K562 (cell line): ENCODE data around the gene ZNF804A. TPM values are rescaled to one million over a fixed set of nuclear protein-coding genes. Genes with fewer than 3 reads are reported as not detected.

Experiments
- ATAC-seq: fragments of 200-7000 bp; cut with Tn5 transposase; 3 replicates; pipeline ENCODE4 v1.9.1; 2020; ENCODE audit warnings: moderate library complexity
- BruUV-seq: library from RNA; stranded (reverse); fragments of 400-500 nt; replicated peaks from 2 replicates; lab custom pipeline; 2021; lab: Mats Ljungman, UMichigan
- CTCF ChIA-PET: fragments of 300-600 bp; formaldehyde crosslinking; extraction: SDS; loops from one replicate; lab custom pipeline; 2021; ENCODE audit warnings: low intra/inter-chr PET ratio; lab: Yijun Ruan, JAX
- POLR2A ChIA-PET: fragments of 300-600, 350-650 bp; sonication (Branson Sonifier 250); formaldehyde crosslinking; extraction: SDS; loops from one replicate; lab custom pipeline; 2021; ENCODE audit warnings: antibody characterized with exemption, inconsistent platforms; lab: Yijun Ruan, JAX
- DNase-seq, 4 experiments: peaks; one replicate each; pipeline versions ENCODE4 v3.0.0 to v3.0.0-alpha.2; 2011 to 2018; ENCODE audit warnings: low spot score in 3 of 4, mixed read lengths in 3 of 4; ENCODE audit errors: extremely low read depth in 1 of 4
- FAIRE-seq: peaks from 2 replicates; lab custom pipeline; 2011; peaks lifted over from hg19 to GRCh38; lab: Jason Lieb, UNC
- H2AFZ ChIP-seq: 2 replicates; pipeline ENCODE4 v1.6.0; 2011; ENCODE audit warnings: low read depth, low read length, control low read depth, inconsistent platforms
- H3K27ac ChIP-seq: fragments of 200-600 bp; 3 replicates; pipeline ENCODE4 v1.8.0; 2011; ENCODE audit warnings: low read depth, mild to moderate bottlenecking, control low read depth, inconsistent platforms, low read length, moderate library complexity, mixed read lengths; ENCODE audit errors: extremely low read depth
- H3K27me3 ChIP-seq, 2 experiments: fragments of 300-600 bp in 1 of 2; 2 replicates in 1 of 2; 3 replicates in 1 of 2; pipeline versions ENCODE4 v1.6.0 to v1.8.0; 2011; ENCODE audit warnings: inconsistent platforms in 2 of 2, low read length in 2 of 2, mild to moderate bottlenecking in 1 of 2, mixed read lengths in 1 of 2, moderate library complexity in 1 of 2; ENCODE audit not compliant: control insufficient read depth in 2 of 2, insufficient read depth in 2 of 2
- H3K36me3 ChIP-seq: fragments of 300-600 bp; 3 replicates; pipeline ENCODE4 v1.8.0; 2011; ENCODE audit warnings: mild to moderate bottlenecking, low read length, inconsistent platforms; ENCODE audit not compliant: control insufficient read depth, insufficient read depth
- H3K4me1 ChIP-seq, 2 experiments: fragments of 200-600 bp in 1 of 2; replicated peaks in 1 of 2; 2 replicates in 1 of 2; 3 replicates in 1 of 2; pipeline versions ENCODE4 v1.5.1 to v1.8.0; 2011; ENCODE audit warnings: inconsistent platforms in 2 of 2, low read length in 2 of 2, mild to moderate bottlenecking in 1 of 2, mixed read lengths in 1 of 2, moderate library complexity in 1 of 2; ENCODE audit not compliant: control insufficient read depth in 2 of 2, insufficient read depth in 2 of 2
- H3K4me2 ChIP-seq: 2 replicates; pipeline ENCODE4 v1.6.1; 2011; ENCODE audit warnings: low read length, control low read depth, inconsistent platforms, mixed read lengths; ENCODE audit not compliant: insufficient read depth
- H3K4me3 ChIP-seq: fragments of 200-600 bp; sonication (generic), shearing (Covaris generic); 2 replicates; pipeline ENCODE4 v1.5.1; 2016; ENCODE audit warnings: control low read depth, inconsistent platforms
- H3K79me2 ChIP-seq: fragments of 200-600 bp; 3 replicates; pipeline ENCODE4 v1.8.0; 2011; ENCODE audit warnings: low read length, inconsistent platforms; ENCODE audit not compliant: control insufficient read depth, insufficient read depth
- H3K9ac ChIP-seq, 2 experiments: 2 replicates each; pipeline versions ENCODE4 v1.6.0 to v1.6.1; 2011; ENCODE audit warnings: low read depth in 2 of 2, low read length in 2 of 2, control low read depth in 1 of 2, inconsistent platforms in 1 of 2, mild to moderate bottlenecking in 1 of 2, mixed read lengths in 1 of 2; ENCODE audit not compliant: insufficient read depth in 1 of 2
- H3K9me1 ChIP-seq: one replicate; pipeline ENCODE4 v1.6.0; 2011; ENCODE audit warnings: inconsistent platforms, mild to moderate bottlenecking, low read length, moderate library complexity; ENCODE audit not compliant: control insufficient read depth, insufficient read depth
- H3K9me3 ChIP-seq: replicated peaks from 2 replicates; pipeline ENCODE4 v1.5.1; 2011; ENCODE audit warnings: low read depth, low read length, inconsistent platforms; ENCODE audit not compliant: control insufficient read depth, insufficient read depth
- H4K20me1 ChIP-seq: replicated peaks from 2 replicates; pipeline ENCODE4 v1.6.1; 2011; ENCODE audit warnings: low read length, inconsistent platforms, mixed read lengths; ENCODE audit not compliant: control insufficient read depth, insufficient read depth
- GATA2 ChIP-seq: sonication (generic); formaldehyde crosslinking; IDR thresholded peaks from 2 replicates; pipeline ENCODE4 v1.4.0; 2020; ENCODE audit warnings: mild to moderate bottlenecking, missing genetic modification reagents
- GATAD2A ChIP-seq: fragments of 450-650 bp; IDR thresholded peaks from 2 replicates; pipeline ENCODE4 v1.6.1; 2017
- GTF2E2 ChIP-seq: fragments of 200-800 bp; sonication (Bioruptor generic); IDR thresholded peaks from 2 replicates; pipeline ENCODE4 v1.6.1; 2016; ENCODE audit warnings: missing genetic modification characterization, missing compliant biosample characterization
- MEIS2 ChIP-seq: fragments of 450-650 bp; IDR thresholded peaks from 2 replicates; pipeline ENCODE4 v1.6.1; 2014; ENCODE audit warnings: mild to moderate bottlenecking; ENCODE audit not compliant: partially characterized antibody
- RBM34 ChIP-seq: fragments of 200-400 bp; formaldehyde crosslinking; IDR thresholded peaks from 2 replicates; pipeline ENCODE4 v1.6.1; 2018; ENCODE audit warnings: low read length, borderline replicate concordance; ENCODE audit not compliant: insufficient read depth
- WGBS: fragments of 100-300 bp; shearing (Covaris generic); methylation state at CpG from one replicate; pipeline ENCODE4 v1.1.6; 2016; ENCODE audit warnings: low coverage, mixed read lengths; ENCODE audit not compliant: insufficient coverage; ENCODE audit errors: missing lambda C conversion rate; 5-methylcytosine and 5-hydroxymethylcytosine counted together
- in situ Hi-C: fragments of 300-500 bp; cut with MboI; formaldehyde crosslinking; loops from 4 replicates; pipeline ENCODE4 v1.15.0; 2018; ENCODE audit warnings: inconsistent platforms, mixed read lengths
- intact Hi-C: fragments of 100-400 bp; cut with micrococcal nuclease; formaldehyde crosslinking; loops from 2 replicates; pipeline ENCODE4 v1.14.2; 2022
- polyA plus RNA-seq, 8 experiments: library from polyadenylated mRNA; depleted of rRNA in 4 of 8; stranded (reverse) in 5 of 8; unstranded in 3 of 8; fragments of >200 nt; fragmentation: Nextera tagmentation in 2 of 8; fragmentation: Illumina TruSeq in 1 of 8; extraction: Ambion mirVana in 2 of 8; extraction: Trizol in 1 of 8; gene quantifications; 2 replicates each; pipeline versions ENCODE4 v1.2.1 to v1.2.3, GENCODE V29; 2011 to 2014; ENCODE audit warnings: inconsistent platforms in 1 of 8, missing spikeins in 1 of 8
- total RNA-seq, 7 experiments: library from RNA; depleted of rRNA in 6 of 7; stranded (reverse); fragments of >200 nt in 6 of 7; fragmentation: Illumina TruSeq in 2 of 7; extraction: Trizol in 2 of 7; gene quantifications; 2 replicates each; pipeline versions ENCODE4 v1.2.1 to v1.2.3, GENCODE V29; 2011 to 2021; ENCODE audit warnings: low replicate concordance in 1 of 7

The ZNF804A gene
- total and polyA plus RNA-seq, 9 of the 15 experiments (the other 6 are each of a cell fraction or from before 2014, with no cell fraction given): 0.01 to 1.2 (median 0.73) TPM

DNA sequence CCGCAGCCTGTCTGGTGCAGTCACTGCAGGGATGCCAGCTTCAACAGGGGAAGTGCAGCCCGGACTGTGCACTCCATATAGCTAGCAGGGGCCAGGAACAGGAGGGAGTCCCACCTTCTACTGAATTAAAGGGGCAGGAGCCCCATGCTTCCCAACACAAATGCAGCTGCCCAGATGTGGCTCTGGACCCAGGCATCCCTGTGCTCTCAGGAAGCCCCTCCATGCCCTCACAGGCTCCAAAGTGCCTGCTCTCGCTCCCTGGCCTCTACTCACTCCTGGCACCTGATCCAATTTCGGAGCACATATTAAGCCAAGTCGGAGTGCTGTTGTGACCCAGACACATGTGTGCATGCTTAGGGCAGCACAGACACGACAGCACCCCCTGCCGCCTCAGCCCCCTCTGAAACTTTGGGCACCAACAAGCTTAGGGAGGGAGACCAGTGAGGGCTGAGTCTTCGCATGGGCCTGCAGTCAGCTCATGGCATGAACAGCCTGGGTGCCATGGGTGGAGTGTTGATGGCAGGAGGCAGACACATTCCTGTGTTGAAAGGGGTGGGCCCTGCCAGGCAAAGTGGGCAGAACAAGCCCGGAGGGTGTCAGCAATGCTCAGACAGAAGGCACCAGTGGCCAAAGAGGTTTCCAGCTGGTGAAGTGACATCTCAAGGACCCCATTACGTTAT lies 83.5 kb downstream of the ZNF804A start (continued):
- TF ChIP-seq GATA2 (CRISPR knock-in tag) (no peak), GTF2E2 (tag) (no peak), GATAD2A (no peak)

- DNase-seq (no peak), ATAC-seq (peak; percentile 44; the same call in 1 of the 3 replicates), FAIRE-seq (no peak)
- intact Hi-C loops: no loop called here
- H2AFZ ChIP-seq: no peak overlapping the region
- H3K9me1 ChIP-seq: no peaks in the 10 kb centered on the region
- H3K79me2 ChIP-seq: no peaks in the 10 kb centered on the region
- H3K4me3 ChIP-seq: no peak overlapping the region
- 4% methylated on average over 3 of the region's 3 CpGs for WGBS
- H4K20me1 ChIP-seq: no peaks in the 10 kb centered on the region
- H3K27me3 ChIP-seq: no peaks in the 10 kb centered on the region
- H3K27ac ChIP-seq: no peak overlapping the region
- no peak overlapping the region for H3K9ac ChIP-seq
- no peak overlapping the region for H3K4me2 ChIP-seq
- no peaks in the 10 kb centered on the region for H3K36me3 ChIP-seq
- POLR2A ChIA-PET: no interaction called here
- in situ Hi-C loops: no loop called here
- no TSS peak for BruUV-seq
- CTCF ChIA-PET: no interaction called here
- no peaks in the 10 kb centered on the region for H3K4me1 ChIP-seq
- TF ChIP-seq MEIS2 (peak; percentile 41), RBM34 (no peak)
- TF ChIP-seq, all 486 proteins: peak for 1
- H3K9me3 ChIP-seq: peaks cover 2% of the 10 kb centered on the region; the same call in 1 of the 2 replicates
These were observed 85.6 kb downstream of the ZNF804A start for GRCh38 chr2:184683911-184684310.
